Mesendoderm (in vitro differentiated cells): ENCODE results near the gene CEP19.

ENCODE experiments used
- DNase-seq: peaks from one replicate; pipeline ENCODE4 v3.0.0; 2013
- H2AK5ac ChIP-seq: 2 replicates; pipeline ENCODE4 v1.6.1; 2013; ENCODE audit warnings: low read length, inconsistent platforms
- H2BK120ac ChIP-seq: 2 replicates; pipeline ENCODE4 v1.6.1; 2013; ENCODE audit warnings: low read depth, mild to moderate bottlenecking, low read length, moderate library complexity, mixed read lengths
- H2BK15ac ChIP-seq: replicated peaks from 2 replicates; pipeline ENCODE4 v1.6.1; 2013; ENCODE audit warnings: low read depth, mild to moderate bottlenecking, moderate library complexity
- H2BK5ac ChIP-seq: 2 replicates; pipeline ENCODE4 v1.6.1; 2013; ENCODE audit warnings: low read length, inconsistent platforms
- H3K18ac ChIP-seq: 2 replicates; pipeline ENCODE4 v1.6.1; 2013; ENCODE audit warnings: mild to moderate bottlenecking, low read length, mixed read lengths
- H3K23ac ChIP-seq: one replicate; pipeline ENCODE4 v1.6.1; 2013; ENCODE audit warnings: low read length
- H3K27ac ChIP-seq: 2 replicates; pipeline ENCODE4 v1.5.1; 2013; ENCODE audit warnings: low read depth, mild to moderate bottlenecking, inconsistent platforms, low read length, moderate library complexity
- H3K27me3 ChIP-seq: 2 replicates; pipeline ENCODE4 v1.6.1; 2013; ENCODE audit warnings: low read length, control low read depth, mild to moderate bottlenecking, inconsistent platforms; ENCODE audit not compliant: insufficient read depth, poor library complexity
- H3K36me3 ChIP-seq: 2 replicates; pipeline ENCODE4 v1.6.1; 2013; ENCODE audit warnings: low read length, inconsistent platforms; ENCODE audit not compliant: control insufficient read depth, insufficient read depth
- H3K4ac ChIP-seq: one replicate; pipeline ENCODE4 v1.6.1; 2013; ENCODE audit warnings: low read depth, mild to moderate bottlenecking, low read length, moderate library complexity
- H3K4me1 ChIP-seq: 2 replicates; pipeline ENCODE4 v1.6.1; 2013; ENCODE audit warnings: low read depth, low read length, inconsistent platforms; ENCODE audit not compliant: control insufficient read depth
- H3K4me2 ChIP-seq: 2 replicates; pipeline ENCODE4 v1.6.1; 2013; ENCODE audit warnings: low read length
- H3K4me3 ChIP-seq: 2 replicates; pipeline ENCODE4 v1.5.1; 2013; ENCODE audit warnings: mild to moderate bottlenecking, low read length
- H3K56ac ChIP-seq: one replicate; pipeline ENCODE4 v1.6.1; 2013; ENCODE audit warnings: low read length
- H3K79me1 ChIP-seq: 2 replicates; pipeline ENCODE4 v1.6.1; 2013; ENCODE audit warnings: low read length, inconsistent platforms
- H3K79me2 ChIP-seq: 2 replicates; pipeline ENCODE4 v1.6.1; 2013; ENCODE audit warnings: mild to moderate bottlenecking, low read length; ENCODE audit not compliant: control insufficient read depth, insufficient read depth
- H3K9ac ChIP-seq: 2 replicates; pipeline ENCODE4 v1.6.1; 2013; ENCODE audit warnings: low read length, inconsistent platforms
- H4K5ac ChIP-seq: one replicate; pipeline ENCODE4 v1.6.1; 2013; ENCODE audit warnings: low read length
- H4K8ac ChIP-seq: one replicate; pipeline ENCODE4 v1.6.1; 2013; ENCODE audit warnings: low read depth, mild to moderate bottlenecking, control low read depth, low read length, moderate library complexity
- WGBS: extraction: QIAGEN DNeasy Blood & Tissue Kit; methylation state at CpG from one replicate; pipeline ENCODE4 v1.1.7; 2013; ENCODE audit warnings: low lambda C conversion rate, missing lambda C conversion rate; ENCODE audit not compliant: insufficient coverage; ENCODE audit errors: extremely low coverage; 5-methylcytosine and 5-hydroxymethylcytosine counted together

Gene CEP19

GRCh38 chr3:196700801-196701200 is 11.2 kb downstream of the CEP19 start:
- Histone ChIP-seq H3K27me3 (no peaks in the 10 kb centered on the region), H4K8ac (no peak overlapping the region), H2BK5ac (no peak overlapping the region), H3K4me1 (no peaks in the 10 kb centered on the region), H3K79me2 (no peaks in the 10 kb centered on the region), H3K9ac (no peak overlapping the region), H3K23ac (no peak overlapping the region), H3K36me3 (no peaks in the 10 kb centered on the region), H3K79me1 (no peaks in the 10 kb centered on the region), H3K27ac (no peak overlapping the region), H2BK120ac (no peak overlapping the region), H4K5ac (no peak overlapping the region), H3K4me2 (no peak overlapping the region), H3K56ac (no peak overlapping the region), H3K18ac (no peak overlapping the region), H2AK5ac (no peak overlapping the region), H3K4ac (no peak overlapping the region), H3K4me3 (no peak overlapping the region), H2BK15ac (no peak overlapping the region)
- WGBS, result no CpG with 5 or more reads among the region's 4 CpGs
- DNase-seq, result no peak

- peak; percentile 51 for DNase-seq
- no peaks in the 10 kb centered on the region for H3K79me2 ChIP-seq
- H2BK5ac ChIP-seq, result no peak overlapping the region
- H3K4me3 ChIP-seq, result no peak overlapping the region
- H3K36me3 ChIP-seq, result no peaks in the 10 kb centered on the region
- no peak overlapping the region for H3K23ac ChIP-seq
- H3K4ac ChIP-seq, result no peak overlapping the region
- no peak overlapping the region for H3K18ac ChIP-seq
- H3K56ac ChIP-seq, result peak overlapping the region; percentile 15
- H3K79me1 ChIP-seq, result no peaks in the 10 kb centered on the region
- no peaks in the 10 kb centered on the region for H3K4me1 ChIP-seq
- no peak overlapping the region for H2BK15ac ChIP-seq
- H3K27me3 ChIP-seq, result no peaks in the 10 kb centered on the region
- H4K5ac ChIP-seq, result no peak overlapping the region
- H2AK5ac ChIP-seq, result no peak overlapping the region
- H2BK120ac ChIP-seq, result no peak overlapping the region
- H3K9ac ChIP-seq, result no peak overlapping the region
- H4K8ac ChIP-seq, result no peak overlapping the region
- no peak overlapping the region for H3K4me2 ChIP-seq
- no CpG with 5 or more reads among the region's 7 CpGs for WGBS
- no peak overlapping the region for H3K27ac ChIP-seq
Observed at GRCh38 chr3:196699749-196700148, 12.3 kb downstream of the CEP19 start.

GRCh38 chr3:196697270-196697669 is 14.8 kb downstream of the CEP19 start:
- Histone ChIP-seq H3K4ac (no peak overlapping the region), H3K23ac (no peak overlapping the region), H3K18ac (no peak overlapping the region), H3K4me3 (no peak overlapping the region), H3K79me1 (no peaks in the 10 kb centered on the region), H2BK120ac (no peak overlapping the region), H2BK5ac (no peak overlapping the region), H3K27me3 (no peaks in the 10 kb centered on the region), H2AK5ac (no peak overlapping the region), H3K79me2 (no peaks in the 10 kb centered on the region), H3K4me1 (no peaks in the 10 kb centered on the region), H3K4me2 (no peak overlapping the region), H3K36me3 (no peaks in the 10 kb centered on the region), H4K8ac (no peak overlapping the region), H3K56ac (no peak overlapping the region), H2BK15ac (no peak overlapping the region), H3K9ac (no peak overlapping the region), H4K5ac (no peak overlapping the region), H3K27ac (no peak overlapping the region)
- no peak for DNase-seq
- WGBS, result no CpG with 5 or more reads among the region's 5 CpGs

GRCh38 chr3:196695849-196696226 is 16.2 kb downstream of the CEP19 start:
- WGBS, result no CpG with 5 or more reads among the region's 5 CpGs
- Histone ChIP-seq H3K56ac (no peak overlapping the region), H3K4me3 (no peak overlapping the region), H3K18ac (no peak overlapping the region), H3K4ac (no peak overlapping the region), H3K23ac (no peak overlapping the region), H3K4me1 (no peaks in the 10 kb centered on the region), H3K9ac (no peak overlapping the region), H3K36me3 (no peaks in the 10 kb centered on the region), H3K79me1 (no peaks in the 10 kb centered on the region), H2BK120ac (no peak overlapping the region), H3K4me2 (no peak overlapping the region), H4K8ac (no peak overlapping the region), H3K27ac (no peak overlapping the region), H2BK15ac (no peak overlapping the region), H3K79me2 (no peaks in the 10 kb centered on the region), H2BK5ac (no peak overlapping the region), H3K27me3 (no peaks in the 10 kb centered on the region), H2AK5ac (no peak overlapping the region), H4K5ac (no peak overlapping the region)
- no peak for DNase-seq

- H3K18ac ChIP-seq, result no peak overlapping the region
- no peak overlapping the region for H3K9ac ChIP-seq
- H2BK120ac ChIP-seq, result no peak overlapping the region
- no peak overlapping the region for H3K4ac ChIP-seq
- H2AK5ac ChIP-seq, result no peak overlapping the region
- H2BK5ac ChIP-seq, result no peak overlapping the region
- DNase-seq, result no peak
- no peaks in the 10 kb centered on the region for H3K27me3 ChIP-seq
- H3K23ac ChIP-seq, result no peak overlapping the region
- no peak overlapping the region for H4K8ac ChIP-seq
- no peaks in the 10 kb centered on the region for H3K79me2 ChIP-seq
- no peak overlapping the region for H4K5ac ChIP-seq
- WGBS, result 100% methylated on average over 3 of the region's 17 CpGs
- no peak overlapping the region for H3K56ac ChIP-seq
- no peak overlapping the region for H3K27ac ChIP-seq
- H3K4me1 ChIP-seq, result no peaks in the 10 kb centered on the region
- no peaks in the 10 kb centered on the region for H3K79me1 ChIP-seq
- H3K4me2 ChIP-seq, result no peak overlapping the region
- no peak overlapping the region for H3K4me3 ChIP-seq
- H3K36me3 ChIP-seq, result no peaks in the 10 kb centered on the region
- H2BK15ac ChIP-seq, result no peak overlapping the region
Observed at GRCh38 chr3:196694941-196695848, 16.9 kb downstream of the CEP19 start.

- no peak for DNase-seq
- no peak overlapping the region for H2BK15ac ChIP-seq
- no CpG with 5 or more reads among the region's 1 CpG for WGBS
- H3K4ac ChIP-seq, result no peak overlapping the region
- no peak overlapping the region for H3K9ac ChIP-seq
- H3K27ac ChIP-seq, result no peak overlapping the region
- no peak overlapping the region for H3K4me3 ChIP-seq
- H4K8ac ChIP-seq, result no peak overlapping the region
- no peaks in the 10 kb centered on the region for H3K79me1 ChIP-seq
- no peaks in the 10 kb centered on the region for H3K79me2 ChIP-seq
- H3K23ac ChIP-seq, result no peak overlapping the region
- H3K4me1 ChIP-seq, result no peaks in the 10 kb centered on the region
- H2BK5ac ChIP-seq, result no peak overlapping the region
- H3K27me3 ChIP-seq, result no peaks in the 10 kb centered on the region
- no peak overlapping the region for H3K18ac ChIP-seq
- H3K36me3 ChIP-seq, result no peaks in the 10 kb centered on the region
- no peak overlapping the region for H3K56ac ChIP-seq
- H2BK120ac ChIP-seq, result no peak overlapping the region
- no peak overlapping the region for H2AK5ac ChIP-seq
- no peak overlapping the region for H4K5ac ChIP-seq
- no peak overlapping the region for H3K4me2 ChIP-seq
Observed at GRCh38 chr3:196694202-196694638, 17.8 kb downstream of the CEP19 start.
